Parathyroid adenoma (tissue), 2 donors: ENCODE data around the gene TUBA4B.
A peak's percentile ranks its signal among the peaks of the same experiment; 100 is the strongest.
"Not testable (repeated sequence)": the region's sequence is repeated elsewhere in the genome, so short reads cannot be mapped to it uniquely, and the experiment has no call there.

Source experiments
- H2AFZ ChIP-seq: fragments of 300-600 bp; sonication (generic); one replicate; pipeline ENCODE4 v1.7.0; 2017; ENCODE audit warnings: antibody characterized with exemption, mild to moderate bottlenecking
- H3K27ac ChIP-seq: fragments of 300-600 bp; sonication (generic); one replicate; pipeline ENCODE4 v1.7.0; 2017
- H3K27me3 ChIP-seq: fragments of 300-600 bp; sonication (generic); one replicate; pipeline ENCODE4 v1.7.0; 2017; ENCODE audit warnings: low read length; ENCODE audit not compliant: control insufficient read depth, insufficient read depth
- H3K36me3 ChIP-seq: fragments of 300-600 bp; sonication (generic); one replicate; pipeline ENCODE4 v1.7.0; 2017; ENCODE audit warnings: low read length; ENCODE audit not compliant: control insufficient read depth, insufficient read depth
- H3K4me1 ChIP-seq: fragments of 300-600 bp; sonication (generic); one replicate; pipeline ENCODE4 v1.7.0; 2017; ENCODE audit warnings: control low read depth
- H3K4me2 ChIP-seq: fragments of 300-600 bp; sonication (generic); one replicate; pipeline ENCODE4 v1.7.0; 2017; ENCODE audit warnings: low read length
- H3K4me3 ChIP-seq: fragments of 300-600 bp; sonication (generic); one replicate; pipeline ENCODE4 v1.7.0; 2017; ENCODE audit warnings: low read depth, low read length
- H3K79me2 ChIP-seq: fragments of 300-600 bp; sonication (generic); one replicate; pipeline ENCODE4 v1.7.0; 2017; ENCODE audit warnings: control low read depth
- H3K9ac ChIP-seq: fragments of 300-600 bp; sonication (generic); one replicate; pipeline ENCODE4 v1.7.0; 2017; ENCODE audit warnings: mild to moderate bottlenecking
- H3K9me3 ChIP-seq: fragments of 300-600 bp; sonication (generic); one replicate; pipeline ENCODE4 v1.7.0; 2017; ENCODE audit warnings: low read length; ENCODE audit not compliant: control insufficient read depth
- CTCF ChIP-seq: fragments of 300-600 bp; sonication (generic); IDR thresholded peaks from one replicate; pipeline ENCODE4 v1.7.0; 2017; ENCODE audit warnings: antibody characterized with exemption, mild to moderate bottlenecking
- donor health status: primary hyperparathyroidism.

Gene TUBA4B

DNA sequence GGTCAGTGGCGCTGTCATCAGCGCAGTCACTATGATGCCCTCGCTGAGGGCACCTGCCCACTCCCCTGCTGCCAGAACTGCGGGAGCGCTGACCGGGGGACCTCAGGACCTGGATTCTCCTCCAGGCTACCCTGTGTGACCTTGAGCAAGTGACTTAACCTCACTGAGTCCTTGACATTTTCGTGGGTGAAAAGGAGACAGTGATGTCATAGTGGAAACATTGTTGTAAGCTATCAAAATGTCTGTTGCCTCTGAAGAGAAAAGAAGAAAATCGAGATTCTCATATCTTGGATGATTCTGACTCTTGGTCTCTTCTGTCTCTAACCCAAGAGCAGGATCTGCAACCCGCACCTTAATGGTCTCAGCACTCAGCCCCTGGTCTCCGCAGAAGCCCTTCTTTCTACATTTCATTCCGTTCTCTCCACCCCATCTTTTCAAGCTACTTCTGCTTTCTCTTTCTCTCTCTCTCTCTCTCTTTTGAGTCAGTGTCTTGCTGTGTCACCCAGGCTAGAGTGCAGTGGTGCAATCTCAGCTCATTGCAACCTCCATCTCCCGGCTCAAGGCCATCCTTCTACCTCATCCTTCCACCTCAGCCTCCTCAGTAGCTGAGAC is 1.7 kb downstream of the TUBA4B start:
- Histone ChIP-seq H3K4me3 (peak overlapping the region; percentile 73), H3K79me2 (peaks cover 2% of the 10 kb centered on the region), H2AFZ (peak overlapping the region; percentile 72), H3K9ac (no peak overlapping the region), H3K9me3 (no peaks in the 10 kb centered on the region), H3K36me3 (no peaks in the 10 kb centered on the region), H3K27ac (peak overlapping the region; percentile 75), H3K4me2 (peak overlapping the region; percentile 97), H3K27me3 (no peaks in the 10 kb centered on the region), H3K4me1 (peaks cover 29% of the 10 kb centered on the region)
- TF ChIP-seq CTCF, result no peak

- H3K4me3 ChIP-seq, H2AFZ ChIP-seq, H3K27ac ChIP-seq, H3K4me2 ChIP-seq, H3K9me3 ChIP-seq, H3K79me2 ChIP-seq, H3K36me3 ChIP-seq, H3K27me3 ChIP-seq, H3K9ac ChIP-seq: not testable (repeated sequence)
- H3K4me1 ChIP-seq, result peaks cover 11% of the 10 kb centered on the region
These were observed 5.9 kb downstream of the TUBA4B start for GRCh38 chr2:219258942-219259341.

DNA sequence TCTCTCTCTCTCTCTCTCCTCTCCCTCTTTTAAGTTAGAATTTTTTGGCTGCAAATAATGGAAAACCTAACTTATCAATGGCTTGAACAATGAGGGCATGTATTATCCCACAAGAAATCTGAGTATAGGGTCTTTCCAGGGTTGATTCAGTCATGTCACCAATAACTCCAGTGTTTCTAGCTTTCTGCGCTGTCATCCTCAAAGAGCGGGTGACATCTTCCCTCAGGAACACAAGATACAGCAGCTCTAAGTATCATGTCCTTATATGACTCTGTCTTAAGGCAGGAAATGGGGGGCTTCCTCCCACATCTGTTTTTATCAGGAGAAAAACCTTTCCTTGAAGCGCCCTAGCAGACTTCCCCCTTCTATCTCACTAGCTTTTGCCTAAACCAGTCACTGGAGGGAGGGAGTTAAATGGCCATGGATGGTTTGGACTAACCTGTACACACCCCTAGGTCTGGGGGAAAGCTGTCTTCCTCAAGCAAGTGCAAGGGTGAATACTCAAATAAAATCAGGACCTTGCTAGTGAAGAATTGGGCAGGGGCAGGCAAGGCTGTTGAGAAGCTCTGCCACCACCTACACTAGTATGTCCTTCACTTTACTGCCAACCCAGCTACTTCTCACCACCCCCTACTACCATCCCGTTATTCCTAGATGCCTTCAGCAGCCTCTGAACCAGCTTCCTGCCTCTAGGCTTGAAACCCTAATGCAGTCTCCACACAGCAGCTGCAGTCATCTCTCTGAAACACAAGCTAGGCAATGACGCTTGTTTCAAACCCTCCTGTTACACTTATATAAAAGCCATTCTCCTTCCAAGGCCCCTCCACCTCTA is 8.2 kb downstream of the TUBA4B start:
- Histone ChIP-seq H3K79me2 (no peaks in the 10 kb centered on the region), H3K9ac (no peak overlapping the region), H3K9me3 (no peaks in the 10 kb centered on the region), H3K4me3 (no peak overlapping the region), H2AFZ (no peak overlapping the region), H3K27ac (no peak overlapping the region), H3K36me3 (no peaks in the 10 kb centered on the region), H3K4me2 (no peak overlapping the region), H3K4me1 (no peaks in the 10 kb centered on the region), H3K27me3 (no peaks in the 10 kb centered on the region)
- no peak for TF ChIP-seq CTCF

DNA sequence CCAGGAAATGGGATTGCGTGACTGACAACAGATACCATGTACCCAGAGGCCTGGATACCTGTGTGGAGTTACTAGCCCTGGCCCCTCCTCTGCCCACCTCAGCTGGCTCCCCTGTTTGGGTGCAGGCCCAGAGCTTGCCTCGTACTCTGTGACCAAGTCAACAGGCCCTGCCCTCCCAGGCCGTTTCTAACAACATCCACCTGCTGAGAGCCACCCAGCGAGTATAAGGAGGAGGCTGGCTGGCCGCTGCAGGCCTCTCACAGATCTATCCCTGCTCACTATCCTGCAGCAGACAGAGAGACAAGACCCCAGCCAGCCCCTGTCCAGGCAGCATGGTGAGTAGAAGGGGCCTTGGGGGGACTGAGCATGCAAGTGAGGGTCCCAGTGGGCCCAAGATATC is 13.2 kb downstream of the TUBA4B start:
- no peaks in the 10 kb centered on the region for H3K79me2 ChIP-seq
- no peak overlapping the region for H3K27ac ChIP-seq
- H2AFZ ChIP-seq, result no peak overlapping the region
- no peaks in the 10 kb centered on the region for H3K4me1 ChIP-seq
- H3K4me3 ChIP-seq, result no peak overlapping the region
- no peaks in the 10 kb centered on the region for H3K36me3 ChIP-seq
- H3K9ac ChIP-seq, result no peak overlapping the region
- H3K27me3 ChIP-seq, result no peaks in the 10 kb centered on the region
- H3K9me3 ChIP-seq, result no peaks in the 10 kb centered on the region
- no peak overlapping the region for H3K4me2 ChIP-seq
- no peak for TF ChIP-seq CTCF

GRCh38 chr2:219266886-219267285 is 13.8 kb downstream of the TUBA4B start:
- Histone ChIP-seq H2AFZ (no peak overlapping the region), H3K9ac (no peak overlapping the region), H3K27me3 (no peaks in the 10 kb centered on the region), H3K27ac (no peak overlapping the region), H3K4me1 (no peaks in the 10 kb centered on the region), H3K36me3 (no peaks in the 10 kb centered on the region), H3K79me2 (no peaks in the 10 kb centered on the region), H3K4me2 (no peak overlapping the region), H3K9me3 (no peaks in the 10 kb centered on the region), H3K4me3 (no peak overlapping the region)
- TF ChIP-seq CTCF, result no peak
